ENCODE results near the gene NR6A1. TPM values are rescaled to one million over a fixed set of nuclear protein-coding genes. Genes with fewer than 3 reads are reported as not detected.

Gene NR6A1
- total RNA-seq, 1 experiment from 2014 or later: 164 TPM

DNA sequence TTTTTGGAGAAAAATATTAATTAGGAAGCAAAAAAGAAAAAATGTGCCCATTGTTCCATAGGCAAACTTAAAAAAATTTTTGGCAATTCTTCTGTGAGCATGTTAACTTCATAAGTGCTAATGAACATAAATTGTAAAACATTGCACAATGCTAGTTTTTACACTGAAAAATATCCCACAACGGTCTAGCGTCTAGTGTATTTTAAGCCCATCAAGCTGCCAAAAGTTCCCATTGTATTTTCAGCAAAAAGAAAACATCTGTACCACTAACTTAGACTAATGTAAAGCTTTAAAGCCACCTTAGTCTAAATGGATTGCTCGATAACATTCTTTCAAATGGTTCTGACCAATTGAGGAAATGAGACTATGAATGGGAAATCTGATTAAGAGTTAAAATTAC, 2.8 kb downstream of the NR6A1 start (continued):
- TF ChIP-seq FOXJ3 (CRISPR knock-in tag; IDR thresholded peaks at IDR 0.05; ENCODE audit: borderline replicate concordance) (no peak), GABPB1 (CRISPR knock-in tag; IDR thresholded peaks at IDR 0.05) (no peak)

GRCh38 chr9:124767821-124768220, 3.3 kb downstream of the NR6A1 start:
- no peak overlapping the region for H3K27ac Mint-ChIP-seq

More at GRCh38 chr9:124767821-124768220, 3.3 kb downstream of the NR6A1 start:
- TF ChIP-seq FOXP4 (CRISPR knock-in tag; IDR thresholded peaks at IDR 0.05): no peak
- TF ChIP-seq, protein P1, sequence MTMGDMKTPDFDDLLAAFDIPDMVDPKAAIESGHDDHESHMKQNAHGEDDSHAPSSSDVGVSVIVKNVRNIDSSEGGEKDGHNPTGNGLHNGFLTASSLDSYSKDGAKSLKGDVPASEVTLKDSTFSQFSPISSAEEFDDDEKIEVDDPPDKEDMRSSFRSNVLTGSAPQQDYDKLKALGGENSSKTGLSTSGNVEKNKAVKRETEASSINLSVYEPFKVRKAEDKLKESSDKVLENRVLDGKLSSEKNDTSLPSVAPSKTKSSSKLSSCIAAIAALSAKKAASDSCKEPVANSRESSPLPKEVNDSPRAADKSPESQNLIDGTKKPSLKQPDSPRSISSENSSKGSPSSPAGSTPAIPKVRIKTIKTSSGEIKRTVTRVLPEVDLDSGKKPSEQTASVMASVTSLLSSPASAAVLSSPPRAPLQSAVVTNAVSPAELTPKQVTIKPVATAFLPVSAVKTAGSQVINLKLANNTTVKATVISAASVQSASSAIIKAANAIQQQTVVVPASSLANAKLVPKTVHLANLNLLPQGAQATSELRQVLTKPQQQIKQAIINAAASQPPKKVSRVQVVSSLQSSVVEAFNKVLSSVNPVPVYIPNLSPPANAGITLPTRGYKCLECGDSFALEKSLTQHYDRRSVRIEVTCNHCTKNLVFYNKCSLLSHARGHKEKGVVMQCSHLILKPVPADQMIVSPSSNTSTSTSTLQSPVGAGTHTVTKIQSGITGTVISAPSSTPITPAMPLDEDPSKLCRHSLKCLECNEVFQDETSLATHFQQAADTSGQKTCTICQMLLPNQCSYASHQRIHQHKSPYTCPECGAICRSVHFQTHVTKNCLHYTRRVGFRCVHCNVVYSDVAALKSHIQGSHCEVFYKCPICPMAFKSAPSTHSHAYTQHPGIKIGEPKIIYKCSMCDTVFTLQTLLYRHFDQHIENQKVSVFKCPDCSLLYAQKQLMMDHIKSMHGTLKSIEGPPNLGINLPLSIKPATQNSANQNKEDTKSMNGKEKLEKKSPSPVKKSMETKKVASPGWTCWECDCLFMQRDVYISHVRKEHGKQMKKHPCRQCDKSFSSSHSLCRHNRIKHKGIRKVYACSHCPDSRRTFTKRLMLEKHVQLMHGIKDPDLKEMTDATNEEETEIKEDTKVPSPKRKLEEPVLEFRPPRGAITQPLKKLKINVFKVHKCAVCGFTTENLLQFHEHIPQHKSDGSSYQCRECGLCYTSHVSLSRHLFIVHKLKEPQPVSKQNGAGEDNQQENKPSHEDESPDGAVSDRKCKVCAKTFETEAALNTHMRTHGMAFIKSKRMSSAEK (CRISPR knock-in tag; IDR thresholded peaks at IDR 0.05; ENCODE audit: borderline replicate concordance): no peak
- no peak for TF ChIP-seq HMGA2 (CRISPR knock-in tag; IDR thresholded peaks at IDR 0.05)
- no peak for TF ChIP-seq E2F5 (CRISPR knock-in tag; IDR thresholded peaks at IDR 0.05)
- TF ChIP-seq ZNF138 (CRISPR knock-in tag; conservative IDR thresholded peaks at IDR 0.05): no peak
- no peak for TF ChIP-seq MLX (CRISPR knock-in tag; IDR thresholded peaks at IDR 0.05)
- TF ChIP-seq E2F4 (CRISPR knock-in tag; IDR thresholded peaks at IDR 0.05; ENCODE audit: borderline replicate concordance, low read depth): no peak
- no peak for TF ChIP-seq KAT7 (CRISPR knock-in tag; IDR thresholded peaks at IDR 0.05; ENCODE audit: borderline replicate concordance)
- TF ChIP-seq TP53 (CRISPR knock-in tag; IDR thresholded peaks at IDR 0.05): no peak
- no peak for TF ChIP-seq NFATC4 (CRISPR knock-in tag; IDR thresholded peaks at IDR 0.05)
- no peak for TF ChIP-seq ZNF396 (CRISPR knock-in tag; IDR thresholded peaks at IDR 0.05; ENCODE audit: borderline replicate concordance)
- no peak for TF ChIP-seq JAZF1 (CRISPR knock-in tag; IDR thresholded peaks at IDR 0.05)
- TF ChIP-seq ZNF671 (CRISPR knock-in tag; IDR thresholded peaks at IDR 0.05): no peak
- H3K4me1 Mint-ChIP-seq: peaks cover 73% of the 10 kb centered on the region
- peak overlapping the region; percentile 85 for H3K4me3 Mint-ChIP-seq
- ChIA-PET CTCF (interaction anchor here (6.2 kb wide), 1 partner anchor 85 kb away, joined by 41 read pairs; the partner anchor contains the start of gene WDR38), POLR2A (no interaction called here)
- no peaks in the 10 kb centered on the region for H3K36me3 Mint-ChIP-seq
- H3K9me3 Mint-ChIP-seq: no peaks in the 10 kb centered on the region
- no peaks in the 10 kb centered on the region; the same call in none of the 2 replicates for H3K27me3 Mint-ChIP-seq (ENCODE audit: low read depth)
- ATAC-seq (no peak), DNase-seq (ENCODE audit: low spot score) (no peak)

Data from WTC11 (cell line).